GM12878 (cell line): ENCODE measurements around the gene ELOF1. TPM values are rescaled to one million over a fixed set of nuclear protein-coding genes. Genes with fewer than 3 reads are reported as not detected.

Experiments used
- ATAC-seq: fragments of 200-7000 bp; cut with Tn5 transposase; 3 replicates; pipeline ENCODE4 v1.9.1; 2020; ENCODE audit warnings: mild to moderate bottlenecking, moderate library complexity
- BruUV-seq: library from RNA; stranded (reverse); fragments of 400-500 nt; replicated peaks from 2 replicates; lab custom pipeline; 2021; lab: Mats Ljungman, UMichigan
- CTCF ChIA-PET: fragments of 300-600 bp; sonication (Branson Sonifier 250); formaldehyde crosslinking; extraction: SDS; loops from one replicate; lab custom pipeline; 2021; ENCODE audit warnings: inconsistent platforms; lab: Yijun Ruan, JAX
- POLR2A ChIA-PET: fragments of 350-600 bp; formaldehyde crosslinking; extraction: SDS; loops from one replicate; lab custom pipeline; 2021; ENCODE audit warnings: inconsistent platforms; lab: Charles Lee
- RAD21 ChIA-PET: fragments of 300-600 bp; sonication (Branson Sonifier 250); formaldehyde crosslinking; loops from one replicate; lab custom pipeline; 2023; ENCODE audit warnings: antibody characterized with exemption; ENCODE audit not compliant: unreplicated experiment; lab: Charles Lee
- SMC1A ChIA-PET: fragments of 300-600 bp; sonication (Branson Sonifier 250); formaldehyde crosslinking; loops from one replicate; lab custom pipeline; 2023; ENCODE audit not compliant: unreplicated experiment, uncharacterized antibody; lab: Charles Lee
- DNase-seq: peaks from one replicate; pipeline ENCODE4 v3.0.0-alpha.2; 2011; ENCODE audit warnings: low read depth, low spot score
- FAIRE-seq: peaks from 3 replicates; lab custom pipeline; 2011; peaks lifted over from hg19 to GRCh38; lab: Jason Lieb, UNC
- H2AFZ ChIP-seq: 2 replicates; pipeline ENCODE4 v1.6.0; 2011; ENCODE audit warnings: low read depth, low read length, control low read depth; ENCODE audit not compliant: control insufficient read depth
- H3K27ac ChIP-seq: 2 replicates; pipeline ENCODE4 v1.5.1; 2011; ENCODE audit warnings: control low read depth; ENCODE audit not compliant: control insufficient read depth, insufficient read depth
- H3K27me3 ChIP-seq, 2 experiments: replicated peaks in 1 of 2; 2 replicates each; pipeline versions ENCODE4 v1.6.0 to v1.6.1; 2011; ENCODE audit warnings: low read length in 1 of 2; ENCODE audit not compliant: control insufficient read depth in 2 of 2, insufficient read depth in 2 of 2
- H3K36me3 ChIP-seq, 2 experiments: 2 replicates each; pipeline ENCODE4 v1.5.1; 2011; ENCODE audit warnings: low read length in 1 of 2; ENCODE audit not compliant: control insufficient read depth in 2 of 2, insufficient read depth in 2 of 2
- H3K4me1 ChIP-seq: 2 replicates; pipeline ENCODE4 v1.6.1; 2011; ENCODE audit warnings: mild to moderate bottlenecking, low read length, moderate library complexity, mixed read lengths; ENCODE audit not compliant: control insufficient read depth, insufficient read depth
- H3K4me2 ChIP-seq: 2 replicates; pipeline ENCODE4 v1.6.0; 2011; ENCODE audit warnings: control low read depth; ENCODE audit not compliant: control insufficient read depth, insufficient read depth
- H3K4me3 ChIP-seq: fragments of 200-600 bp; sonication (generic); 2 replicates; pipeline ENCODE4 v1.5.1; 2016
- H3K79me2 ChIP-seq: 2 replicates; pipeline ENCODE4 v1.6.0; 2011; ENCODE audit warnings: low read length; ENCODE audit not compliant: control insufficient read depth, insufficient read depth
- H3K9ac ChIP-seq: 2 replicates; pipeline ENCODE4 v1.8.0; 2011; ENCODE audit warnings: low read length, control low read depth, mixed read lengths; ENCODE audit not compliant: control insufficient read depth, insufficient read depth
- H3K9me3 ChIP-seq: replicated peaks from 3 replicates; pipeline ENCODE4 v1.5.1; 2011; ENCODE audit warnings: mild to moderate bottlenecking, low read length; ENCODE audit not compliant: control insufficient read depth, insufficient read depth
- H4K20me1 ChIP-seq: 2 replicates; pipeline ENCODE4 v1.6.0; 2011; ENCODE audit not compliant: control insufficient read depth, insufficient read depth
- ASH2L ChIP-seq: fragments of 300-600, 200-600 bp; sonication (generic); IDR thresholded peaks from 2 replicates; pipeline ENCODE4 v1.6.1; 2017; ENCODE audit warnings: low read depth, mild to moderate bottlenecking, borderline replicate concordance
- EED ChIP-seq: sonication (generic); IDR thresholded peaks from 2 replicates; pipeline ENCODE4 v1.6.1; 2016; ENCODE audit warnings: antibody characterized with exemption, low read depth
- FOXM1 ChIP-seq: IDR thresholded peaks from 2 replicates; pipeline ENCODE4 v1.6.1; 2012; ENCODE audit warnings: low read depth, mild to moderate bottlenecking, inconsistent platforms, low read length, moderate library complexity
- IRF4 ChIP-seq: IDR thresholded peaks from 2 replicates; pipeline ENCODE4 v1.6.1; 2011; ENCODE audit warnings: low read depth, low read length
- IRF5 ChIP-seq: fragments of 450-650 bp; IDR thresholded peaks from 2 replicates; pipeline ENCODE4 v1.6.1; 2017; ENCODE audit warnings: borderline replicate concordance
- RB1 ChIP-seq: fragments of 450-650 bp; formaldehyde crosslinking; IDR thresholded peaks from 2 replicates; pipeline ENCODE4 v1.6.1; 2017; ENCODE audit warnings: mild to moderate bottlenecking, borderline replicate concordance
- REST ChIP-seq: IDR thresholded peaks from 2 replicates; pipeline ENCODE4 v1.6.1; 2012; ENCODE audit warnings: mild to moderate bottlenecking, low read depth, low read length
- STAT3 ChIP-seq: IDR thresholded peaks from 2 replicates; pipeline ENCODE4 v1.6.1; 2011; ENCODE audit warnings: low read depth, low read length, improper control_type of control experiment
- WRNIP1 ChIP-seq: IDR thresholded peaks from 2 replicates; pipeline ENCODE4 v1.6.1; 2011; ENCODE audit warnings: low read depth, low read length, improper control_type of control experiment, borderline replicate concordance
- ZBTB40 ChIP-seq: fragments of 450-650 bp; IDR thresholded peaks from 2 replicates; pipeline ENCODE4 v1.6.1; 2016; ENCODE audit warnings: mild to moderate bottlenecking, moderate library complexity, borderline replicate concordance
- WGBS: methylation state at CpG from one replicate; pipeline ENCODE4 v1.1.6; 2016; ENCODE audit warnings: low lambda C conversion rate; ENCODE audit not compliant: insufficient replicate concordance, insufficient coverage; ENCODE audit errors: missing lambda C conversion rate; 5-methylcytosine and 5-hydroxymethylcytosine counted together
- in situ Hi-C: fragments of 300-500 bp; cut with MboI; formaldehyde crosslinking; loops from 9 replicates; pipeline ENCODE4 v1.14.3; 2018; ENCODE audit warnings: mixed read lengths
- intact Hi-C: fragments of 100-400 bp; cut with micrococcal nuclease; formaldehyde crosslinking; loops from one replicate; pipeline ENCODE4 v1.14.2; 2022; ENCODE audit not compliant: unreplicated experiment
- polyA plus RNA-seq, 11 experiments: library from polyadenylated mRNA; depleted of rRNA in 4 of 11; unstranded in 6 of 11; stranded (reverse) in 5 of 11; fragments of >200 nt; fragmentation: Nextera tagmentation in 4 of 11; fragmentation: Illumina TruSeq in 1 of 11; extraction: Ambion mirVana in 4 of 11; extraction: Trizol in 1 of 11; gene quantifications; 1 replicate in 1 of 11; 2 replicates in 10 of 11; pipeline versions ENCODE4 v1.2.1 to v1.2.3, GENCODE V29; 2011 to 2016; ENCODE audit warnings: inconsistent platforms in 2 of 11, missing spikeins in 2 of 11, low read depth in 1 of 11
- total RNA-seq, 4 experiments: library from RNA; depleted of rRNA in 3 of 4; stranded (reverse); fragments of >200 nt in 3 of 4; fragmentation: Illumina TruSeq in 1 of 4; extraction: Trizol in 1 of 4; gene quantifications; 2 replicates each; pipeline versions ENCODE4 v1.2.1 to v1.2.3, GENCODE V29; 2013 to 2021

Gene ELOF1
- total and polyA plus RNA-seq, 10 of the 15 experiments (the other 5 are each of a cell fraction or from before 2014, with no cell fraction given) = 11.7 to 124 (median 92.9) TPM

- WGBS = 2% methylated on average over 7 of the region's 7 CpGs
- H3K4me2 ChIP-seq = peak overlapping the region; percentile 14; the same call in 1 of the 2 replicates
- ChIA-PET RAD21 (interaction anchor here (1.7 to 11.4 kb wide), 4 partner anchors 26 to 206 kb away, joined by 4 to 172 read pairs (median 8); partner anchors contain the start of genes ECSIT and ELOF1), SMC1A (interaction anchor here (0.5 to 12.2 kb wide), 8 partner anchors 18 to 262 kb away, joined by 3 to 215 read pairs (median 5); partner anchors contain the start of genes ECSIT and ELOF1), CTCF (interaction anchor here (0.7 to 14.2 kb wide), 8 partner anchors 9 to 210 kb away, joined by 3 to 225 read pairs (median 4); partner anchors contain the start of gene ELOF1), POLR2A (interaction anchor here (0.7 to 7.5 kb wide), 2 partner anchors 26 to 539 kb away, joined by 3 to 94 read pairs; partner anchors contain the start of gene ELOF1)
- ATAC-seq = peak; percentile 81
- no peaks in the 10 kb centered on the region for H3K36me3 ChIP-seq
- peak overlapping the region; percentile 58; the same call in 1 of the 2 replicates for H2AFZ ChIP-seq
- peak; percentile 90 for FAIRE-seq
- DNase-seq = no peak
- H3K79me2 ChIP-seq = no peaks in the 10 kb centered on the region
- no peak overlapping the region for H3K27ac ChIP-seq
- H3K4me3 ChIP-seq = no peak overlapping the region
- H3K9me3 ChIP-seq = no peaks in the 10 kb centered on the region
- H3K27me3 ChIP-seq = no peaks in the 10 kb centered on the region
- intact Hi-C loops = loop anchor here (1.0 kb wide), 3 partner anchors 27 to 91 kb away; no protein-coding TSS in a partner anchor
- no TSS peak for BruUV-seq
- no peak overlapping the region for H3K9ac ChIP-seq
- in situ Hi-C loops = loop anchor here (5.0 to 25.0 kb wide), 2 partner anchors 90 to 1575 kb away; partner anchors contain the start of genes IER2 and STX10
- H3K4me1 ChIP-seq = peaks cover 26% of the 10 kb centered on the region
- H4K20me1 ChIP-seq = no peaks in the 10 kb centered on the region
- no peak for TF ChIP-seq ZBTB40
- TF ChIP-seq WRNIP1 = peak; percentile 94
- TF ChIP-seq REST = no peak
- no peak for TF ChIP-seq EED
- no peak for TF ChIP-seq IRF5
- TF ChIP-seq STAT3 = 0 out of 2 replicates have a peak, but pooled peaks have one; percentile 44
- TF ChIP-seq RB1 = peak; percentile 45; the same call in 1 of the 2 replicates
- TF ChIP-seq FOXM1 = no peak
- no peak for TF ChIP-seq IRF4
- TF ChIP-seq ASH2L = no peak
Measured at GRCh38 chr19:11587302-11587974, 28.4 kb upstream of the ELOF1 start.
